Nucleus accumbens (tissue), 56 donors: ENCODE data around the gene BCR.
"Not testable (repeated sequence)": the region's sequence is repeated elsewhere in the genome, so short reads cannot be mapped to it uniquely, and the experiment has no call there.

Source experiments
- DNase-seq, 56 donors: peaks; one replicate each; lab custom pipeline; 2025; lab: John Stamatoyannopoulos, UW

BCR gene

GRCh38 chr22:23300476-23300875, 120.2 kb downstream of the BCR start:
- DNase-seq = no peak

GRCh38 chr22:23301591-23301990, 121.3 kb downstream of the BCR start:
- no peak for DNase-seq

GRCh38 chr22:23302171-23303002, 122.1 kb downstream of the BCR start:
- no peak for DNase-seq

GRCh38 chr22:23305321-23305910, 125.1 kb downstream of the BCR start:
- peak in 11 of 56 donors; percentile 9 to 64 (median 50) for DNase-seq

- DNase-seq = peak in 54 of 56 donors; percentile 13 to 90 (median 65)
Observed at GRCh38 chr22:23305922-23306374, 125.6 kb downstream of the BCR start.

GRCh38 chr22:23306438-23306921, 126.2 kb downstream of the BCR start:
- no peak for DNase-seq

GRCh38 chr22:23306926-23307325, 126.6 kb downstream of the BCR start:
- DNase-seq = no peak

- not testable (repeated sequence) for DNase-seq
Observed at GRCh38 chr22:23307511-23307910, 127.2 kb downstream of the BCR start.

GRCh38 chr22:23309261-23309660, 129.0 kb downstream of the BCR start:
- not testable (repeated sequence) for DNase-seq

GRCh38 chr22:23310443-23311097, 130.3 kb downstream of the BCR start:
- DNase-seq = not testable (repeated sequence)

- not testable (repeated sequence) for DNase-seq
Observed at GRCh38 chr22:23311635-23312420, 131.5 kb downstream of the BCR start.

- no peak for DNase-seq
Observed at GRCh38 chr22:23313791-23314567, 133.7 kb downstream of the BCR start.

- peak in 34 of 56 donors; percentile 3 to 71 (median 37) for DNase-seq
Observed at GRCh38 chr22:23315341-23315917, 135.1 kb downstream of the BCR start.

GRCh38 chr22:23316596-23316995, 136.3 kb downstream of the BCR start:
- not testable (repeated sequence) for DNase-seq

- not testable (repeated sequence) for DNase-seq
Observed at GRCh38 chr22:23318316-23318715, 138.0 kb downstream of the BCR start.

- DNase-seq = not testable (repeated sequence)
Observed at GRCh38 chr22:23322497-23323080, 142.3 kb downstream of the BCR start.

GRCh38 chr22:23323960-23324688, 143.8 kb downstream of the BCR start:
- not testable (repeated sequence) for DNase-seq

GRCh38 chr22:23325183-23325582, 144.9 kb downstream of the BCR start:
- no peak for DNase-seq
